Gastroesophageal sphincter (tissue), 4 donors: ENCODE results near the gene LRRC55. TPM values are rescaled to one million over a fixed set of nuclear protein-coding genes. Genes with fewer than 3 reads are reported as not detected.

ENCODE experiments used
- ATAC-seq: fragments of 150-250 bp; one replicate; pipeline ENCODE4 v1.9.1; 2016; ENCODE audit warnings: mild to moderate bottlenecking, moderate library complexity
- H3K27ac ChIP-seq, 4 donors: fragments of 200-600 bp; sonication (generic) in 3 of 4; 1 replicate in 3 of 4; 2 replicates in 1 of 4; pipeline ENCODE4 v1.5.1; 2016 to 2019
- H3K27me3 ChIP-seq: fragments of 200-600 bp; sonication (generic); one replicate; pipeline ENCODE4 v1.5.1; 2019
- H3K36me3 ChIP-seq, 2 donors: fragments of 200-600 bp; sonication (generic); one replicate each; pipeline ENCODE4 v1.5.1; 2019; ENCODE audit warnings: control low read depth in 1 of 2
- H3K4me1 ChIP-seq, 3 donors: fragments of 200-600 bp; sonication (generic); 1 replicate in 2 of 3; 2 replicates in 1 of 3; pipeline ENCODE4 v1.5.1; 2016 to 2019; ENCODE audit warnings: control low read depth in 2 of 3
- H3K4me3 ChIP-seq, 2 donors: fragments of 200-600 bp; sonication (generic); one replicate each; pipeline ENCODE4 v1.5.1; 2019; ENCODE audit warnings: mild to moderate bottlenecking in 1 of 2, moderate library complexity in 1 of 2
- H3K9me3 ChIP-seq, 3 donors: fragments of 200-600 bp; sonication (generic); one replicate each; pipeline ENCODE4 v1.5.1; 2017 to 2019; ENCODE audit warnings: control low read depth in 2 of 3
- CTCF ChIP-seq, 4 experiments: fragments of 200-600 bp in 2 of 4; fragments of 450-650 bp in 2 of 4; sonication (generic) in 1 of 4; IDR thresholded peaks; one replicate each; pipeline ENCODE4 v1.5.1; 2017 to 2019; ENCODE audit warnings: antibody characterized with exemption in 4 of 4, mild to moderate bottlenecking in 2 of 4, moderate library complexity in 2 of 4
- EP300 ChIP-seq: sonication (generic); formaldehyde crosslinking; IDR thresholded peaks from one replicate; pipeline ENCODE4 v1.6.1; 2017; ENCODE audit warnings: antibody characterized with exemption, mild to moderate bottlenecking
- POLR2A ChIP-seq, 2 donors: fragments of 450-650 bp; IDR thresholded peaks; one replicate each; pipeline ENCODE4 v1.6.1; 2017; ENCODE audit warnings: antibody characterized with exemption in 2 of 2, mild to moderate bottlenecking in 2 of 2, moderate library complexity in 1 of 2
- POLR2AphosphoS5 ChIP-seq: sonication (generic); formaldehyde crosslinking; IDR thresholded peaks from one replicate; pipeline ENCODE4 v1.6.1; 2017; ENCODE audit warnings: antibody characterized with exemption
- WGBS, 2 donors: methylation state at CpG; one replicate each; pipeline ENCODE4 v1.1.5; 2018; ENCODE audit warnings: low coverage in 1 of 2; 5-methylcytosine and 5-hydroxymethylcytosine counted together
- total RNA-seq, 4 donors: library from RNA; depleted of rRNA; stranded (reverse); fragments of >200 nt; gene quantifications; one replicate each; pipeline ENCODE4 v1.1.0, GENCODE V29; 2016

The LRRC55 gene
- total RNA-seq, 4 donors from 2014 or later = 0.12 to 0.13 TPM; not detected in 2

- TF ChIP-seq EP300 (no peak), POLR2A (IDR thresholded peaks at IDR 0.05) (no peak), CTCF (IDR thresholded peaks at IDR 0.05) (no peak), POLR2AphosphoS5 (no peak)
- peaks cover 29% of the 10 kb centered on the region for H3K27me3 ChIP-seq
- H3K36me3 ChIP-seq = no peaks in the 10 kb centered on the region
- H3K9me3 ChIP-seq = no peaks in the 10 kb centered on the region
- WGBS, 2 donors = 75 to 89% methylated on average over 1 to 2 of the region's 2 CpGs
- H3K4me1 ChIP-seq = no peaks in the 10 kb centered on the region
- H3K27ac ChIP-seq = no peak overlapping the region
- ATAC-seq = no peak
- H3K4me3 ChIP-seq = no peak overlapping the region
These were observed 58.3 kb downstream of the LRRC55 start for GRCh38 chr11:57240007-57240406.

- no peaks in the 10 kb centered on the region for H3K36me3 ChIP-seq
- H3K9me3 ChIP-seq = no peaks in the 10 kb centered on the region
- H3K4me3 ChIP-seq = no peak overlapping the region
- no peak for ATAC-seq
- H3K27me3 ChIP-seq = peaks cover 21% of the 10 kb centered on the region
- no peaks in the 10 kb centered on the region for H3K4me1 ChIP-seq
- 45% methylated on average over 3 of the region's 5 CpGs; no CpG with 5 or more reads in 1 of the 2 donors for WGBS, 2 donors
- TF ChIP-seq POLR2AphosphoS5 (no peak), POLR2A (IDR thresholded peaks at IDR 0.05) (no peak), EP300 (no peak), CTCF (IDR thresholded peaks at IDR 0.05) (no peak)
- H3K27ac ChIP-seq = no peak overlapping the region
These were observed 59.0 kb downstream of the LRRC55 start for GRCh38 chr11:57240757-57241156.

Other genes starting within 250 kb of the LRRC55 start
- gene OR5AK2, start 193.0 kb upstream of the LRRC55 start, total RNA-seq = not detected
- gene APLNR, start 55.3 kb downstream of the LRRC55 start, total RNA-seq = 1 to 10 TPM; 2.2 to 3.7 (median 2.4) TPM
- gene TNKS1BP1, start 143.0 kb downstream of the LRRC55 start, total RNA-seq = 100 to 1,000 TPM in 2 of 4 donors, 10 to 100 TPM in 2; 95.6 to 130 (median 108) TPM
- gene SSRP1, start 153.9 kb downstream of the LRRC55 start, total RNA-seq = 100 to 1,000 TPM in 1 of 4 donors, 10 to 100 TPM in 3; 66.0 to 101 (median 79.8) TPM
- gene P2RX3, start 156.4 kb downstream of the LRRC55 start, total RNA-seq = under 1 TPM in 1 of 4 donors, not detected in 3; 0.69 TPM
- gene PRG3, start 199.2 kb downstream of the LRRC55 start, total RNA-seq = not detected
- not detected for gene PRG2, start 208.7 kb downstream of the LRRC55 start, total RNA-seq
- 10 to 100 TPM; 40.9 to 75.9 (median 60.0) TPM for gene SLC43A3, start 245.2 kb downstream of the LRRC55 start, total RNA-seq